NCI-H526 (cell line): ENCODE data around the gene RAB3B.

Experiments
- DNase-seq, 2 experiments: peaks; one replicate each; lab custom pipeline; 2025; lab: John Stamatoyannopoulos, UW

Gene RAB3B

GRCh38 chr1:51956528-51957509 lies 33.7 kb downstream of the RAB3B start:
- peak; percentile 46 to 48 for DNase-seq

DNA sequence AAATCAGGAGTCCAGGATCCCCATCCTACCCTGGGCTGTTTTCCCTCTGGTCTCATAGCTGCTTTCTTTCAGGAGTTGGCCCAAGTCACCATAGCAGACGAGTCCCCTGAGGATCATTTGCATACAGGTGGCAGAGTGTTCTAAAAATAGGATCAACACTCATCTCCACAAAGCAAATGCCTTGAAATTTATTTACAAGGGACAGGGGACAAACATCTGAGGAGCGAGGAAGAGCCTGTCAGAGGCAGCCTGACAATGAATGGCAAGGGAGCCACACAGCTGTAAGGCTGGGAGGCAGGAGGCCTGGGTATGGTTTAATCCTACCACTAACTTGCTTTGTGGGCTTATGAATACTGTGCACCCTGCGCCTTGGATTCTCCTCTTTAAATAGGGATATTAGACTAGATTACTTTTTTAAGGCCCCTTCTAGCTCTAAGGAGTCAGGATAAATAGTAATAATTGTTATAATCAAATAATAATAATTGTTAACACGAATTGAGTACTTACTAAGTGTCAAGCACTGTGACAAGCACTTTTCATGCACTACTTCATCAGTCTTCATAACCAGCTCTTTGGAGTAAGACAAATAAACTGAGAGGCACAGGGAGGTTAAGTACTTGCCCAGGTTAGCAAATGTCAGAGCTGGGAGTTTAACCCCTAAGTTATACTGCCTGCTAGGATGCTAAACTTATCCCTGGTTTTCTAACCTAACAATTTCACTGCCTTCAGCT lies 34.5 kb downstream of the RAB3B start:
- peak; percentile 96 for DNase-seq

DNA sequence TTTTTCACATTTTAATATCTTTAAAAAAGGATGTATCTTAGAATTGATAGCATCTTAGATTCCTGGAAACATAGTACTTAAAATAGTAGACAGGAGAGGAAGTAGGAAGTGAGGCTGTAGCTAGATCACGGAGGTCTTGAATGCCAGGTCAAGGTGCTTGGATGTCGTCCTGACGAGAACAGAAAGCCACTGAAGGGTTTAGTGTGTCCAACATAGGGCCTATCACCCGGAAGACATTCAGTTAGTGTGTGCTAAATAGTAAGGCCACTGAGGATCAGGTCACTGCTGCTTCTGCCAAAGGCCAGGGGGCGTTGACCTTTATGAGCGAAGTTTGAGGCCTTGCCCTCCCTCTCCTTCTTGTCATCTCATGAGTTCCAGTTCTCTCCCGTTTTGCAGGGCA lies 35.7 kb downstream of the RAB3B start:
- no peak for DNase-seq

GRCh38 chr1:51953079-51953478 lies 37.4 kb downstream of the RAB3B start:
- no peak for DNase-seq

DNA sequence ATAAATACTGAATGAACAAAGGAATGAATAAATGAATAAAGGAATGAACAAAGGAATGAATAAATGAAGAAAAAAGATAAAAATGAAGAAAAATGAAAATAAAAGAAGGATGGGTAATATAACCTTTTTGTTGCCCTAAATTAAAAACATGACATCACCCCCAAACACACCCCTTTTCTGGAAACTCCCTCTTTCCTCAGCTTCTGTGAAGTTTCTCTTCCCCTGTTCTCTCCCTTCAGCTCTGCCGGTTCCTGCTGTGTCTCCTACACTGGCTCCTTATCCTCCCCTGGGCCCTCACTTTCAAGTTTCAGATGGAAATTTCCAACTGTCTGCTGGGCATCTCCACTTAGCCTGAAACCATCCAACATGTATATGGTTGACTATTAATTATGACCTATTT lies 37.9 kb downstream of the RAB3B start:
- DNase-seq = no peak

DNA sequence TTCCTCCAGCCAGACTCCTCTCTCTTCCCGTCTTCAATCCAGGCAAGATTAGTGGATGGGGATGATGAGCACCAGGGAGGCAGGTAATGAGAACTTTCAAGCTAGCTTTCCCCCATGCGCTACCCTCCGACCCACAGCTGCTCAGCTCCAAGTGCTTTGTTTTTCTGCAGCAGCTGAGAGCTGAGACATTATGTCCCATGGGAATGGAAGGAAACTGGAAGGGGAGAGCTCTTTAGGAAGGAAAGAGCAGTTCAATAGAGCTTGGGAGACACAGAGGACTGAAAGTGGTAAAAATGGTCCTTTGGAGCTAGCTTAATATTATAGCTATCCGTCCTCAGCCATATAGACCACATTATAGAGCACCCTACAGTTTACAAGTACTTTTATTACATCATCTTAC lies 39.8 kb downstream of the RAB3B start:
- DNase-seq = no peak

DNA sequence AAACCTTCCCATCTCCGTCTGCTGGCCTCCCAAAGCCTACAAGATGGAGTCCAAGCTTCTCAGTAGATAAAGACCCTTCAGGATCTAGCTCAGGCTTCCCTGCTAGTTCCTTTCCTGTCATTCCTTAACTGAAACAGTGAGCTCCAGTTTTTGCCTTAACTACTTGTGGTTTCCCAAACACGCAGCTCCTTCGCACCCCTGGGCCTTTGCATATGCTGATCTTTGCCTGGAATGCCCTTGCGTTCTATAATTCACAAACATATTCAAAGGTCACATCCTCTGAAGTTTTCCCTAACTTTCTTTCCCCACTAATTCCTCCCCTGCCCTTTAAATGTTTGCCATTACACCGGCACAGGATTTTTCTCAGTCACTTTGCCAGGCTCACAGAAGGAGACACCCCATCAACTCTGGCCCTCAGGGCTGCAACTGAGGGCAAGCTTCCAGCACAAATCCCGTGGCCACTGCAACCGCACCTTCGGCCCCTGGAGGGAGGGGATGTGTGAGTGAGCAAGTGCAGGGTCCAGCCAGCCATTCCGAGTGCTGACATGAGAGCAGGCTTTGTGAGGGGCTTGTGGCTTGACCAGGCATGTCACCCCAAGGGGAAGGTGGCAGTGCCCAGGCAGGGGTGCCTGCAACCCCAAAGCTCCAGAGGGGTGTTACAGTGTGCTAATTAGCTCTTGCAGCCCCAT lies 41.3 kb downstream of the RAB3B start:
- DNase-seq = no peak

GRCh38 chr1:51948491-51948915 lies 42.0 kb downstream of the RAB3B start:
- DNase-seq = no peak

- DNase-seq = no peak
Measured at GRCh38 chr1:51946300-51946699, 44.2 kb downstream of the RAB3B start.

DNA sequence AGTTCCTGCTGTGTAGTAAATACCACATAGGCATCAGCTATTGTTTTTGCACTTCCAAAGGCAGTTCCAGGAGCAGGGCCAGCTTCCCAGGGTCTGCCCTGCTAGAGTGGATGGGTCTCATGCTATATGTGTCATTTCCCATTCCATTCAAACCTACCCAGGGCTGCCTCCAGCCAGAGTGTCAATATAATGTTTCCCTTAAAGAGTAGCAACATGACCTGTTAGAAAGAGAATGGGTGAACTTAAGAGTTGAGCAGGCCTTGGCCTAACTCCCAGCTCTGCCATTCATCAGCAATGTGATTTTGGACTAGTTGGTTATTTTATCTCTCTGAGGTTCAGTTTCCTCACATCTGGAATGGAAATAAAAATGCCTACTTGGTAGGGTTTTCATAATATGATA lies 44.9 kb downstream of the RAB3B start:
- no peak for DNase-seq

- DNase-seq = no peak
Measured at GRCh38 chr1:51942281-51942680, 48.2 kb downstream of the RAB3B start.

DNA sequence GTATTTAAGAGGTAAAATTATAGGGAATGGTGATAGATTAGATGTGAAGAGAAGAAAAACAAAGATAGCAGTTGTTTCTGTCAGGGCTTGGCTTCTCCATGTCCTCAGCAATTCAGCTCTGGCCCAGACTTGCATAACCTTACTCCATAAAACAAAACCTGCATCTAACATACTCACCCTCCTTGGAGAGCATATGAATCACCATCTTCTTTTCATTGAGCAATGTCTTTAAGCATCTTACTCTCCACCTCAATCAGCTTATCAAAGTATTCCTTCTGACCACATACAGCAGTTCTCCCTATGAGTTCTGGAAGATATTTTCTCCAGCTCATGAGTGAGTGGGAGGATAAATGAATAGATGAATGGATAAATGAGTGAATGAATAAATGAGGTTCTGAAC lies 49.0 kb downstream of the RAB3B start:
- DNase-seq = no peak

DNA sequence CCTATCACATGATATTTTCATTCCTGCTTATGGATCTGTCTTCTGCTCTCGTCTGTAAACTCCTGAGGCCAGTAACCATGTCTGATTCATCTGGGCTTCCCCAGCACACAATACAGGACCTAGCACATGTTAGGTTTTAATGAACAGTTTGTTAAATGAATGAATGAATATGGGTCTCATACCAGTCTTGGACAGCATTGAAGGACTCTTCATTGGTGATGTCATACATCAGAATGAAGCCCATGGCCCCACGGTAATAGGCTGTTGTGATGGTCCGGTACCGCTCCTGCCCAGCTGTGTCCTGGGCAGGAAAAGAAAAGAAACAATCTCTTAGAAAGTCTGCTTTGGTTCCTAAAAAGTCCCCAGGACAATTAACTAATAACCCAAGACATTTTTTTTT lies 53.4 kb downstream of the RAB3B start:
- DNase-seq = no peak

DNA sequence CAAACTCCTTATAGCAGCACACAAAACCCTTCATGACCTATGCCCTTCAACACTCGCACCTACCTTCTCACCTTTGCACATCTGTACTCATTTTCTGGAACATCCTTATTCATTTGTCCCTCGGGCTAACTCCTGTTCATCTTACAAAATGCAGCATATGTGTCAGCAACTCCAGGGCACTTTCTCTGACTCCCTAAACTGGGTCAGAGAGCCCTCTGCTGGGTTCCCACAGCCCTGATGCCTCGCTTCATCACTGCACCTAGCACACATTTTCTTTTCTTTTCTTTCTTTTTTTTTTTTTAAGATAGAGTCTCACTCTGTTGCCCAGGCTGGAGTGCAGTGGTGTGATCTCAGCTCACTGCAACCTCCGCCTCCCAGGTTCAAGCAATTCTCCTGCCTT lies 54.0 kb downstream of the RAB3B start:
- DNase-seq = no peak

GRCh38 chr1:51933344-51933743 lies 57.2 kb downstream of the RAB3B start:
- no peak for DNase-seq

DNA sequence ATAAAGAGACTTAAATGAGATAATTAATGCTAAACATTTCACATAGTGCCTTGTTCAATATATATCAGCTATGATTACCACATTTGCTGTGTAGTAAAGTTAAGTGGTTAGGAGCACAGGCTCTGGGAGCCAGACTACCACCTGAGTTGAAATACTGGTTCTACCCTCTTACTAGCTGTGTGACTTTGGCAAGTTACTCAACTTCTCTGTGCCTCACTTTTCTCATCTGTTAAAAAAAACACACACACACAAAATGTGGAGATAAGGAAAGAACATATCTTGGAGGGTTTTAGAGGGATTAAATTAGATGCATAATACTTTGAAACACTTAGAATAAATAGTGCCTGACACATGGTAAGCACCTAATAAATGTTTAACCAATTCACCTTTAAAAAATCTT lies 60.2 kb downstream of the RAB3B start:
- no peak for DNase-seq

DNA sequence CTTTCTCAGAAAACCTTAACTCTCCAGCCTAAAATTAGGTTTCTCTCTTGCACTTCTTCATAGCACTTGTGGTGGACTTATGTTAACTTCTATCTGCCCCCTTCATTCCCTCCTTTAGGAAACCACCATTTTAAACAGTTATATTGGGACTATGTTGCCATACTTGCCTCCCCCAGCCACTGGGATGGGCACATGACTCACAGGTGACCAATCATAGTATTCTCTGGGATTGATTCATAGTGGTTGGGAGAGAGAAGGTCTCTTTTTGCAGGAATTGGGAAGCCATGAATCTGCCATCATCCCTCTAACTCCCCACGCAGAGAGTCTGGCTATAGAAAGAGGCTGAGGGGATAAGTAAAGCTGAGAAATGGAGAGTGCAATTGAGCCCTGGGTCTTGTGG lies 61.6 kb downstream of the RAB3B start:
- no peak for DNase-seq

- no peak for DNase-seq
Measured at GRCh38 chr1:51927029-51927428, 63.5 kb downstream of the RAB3B start.

DNA sequence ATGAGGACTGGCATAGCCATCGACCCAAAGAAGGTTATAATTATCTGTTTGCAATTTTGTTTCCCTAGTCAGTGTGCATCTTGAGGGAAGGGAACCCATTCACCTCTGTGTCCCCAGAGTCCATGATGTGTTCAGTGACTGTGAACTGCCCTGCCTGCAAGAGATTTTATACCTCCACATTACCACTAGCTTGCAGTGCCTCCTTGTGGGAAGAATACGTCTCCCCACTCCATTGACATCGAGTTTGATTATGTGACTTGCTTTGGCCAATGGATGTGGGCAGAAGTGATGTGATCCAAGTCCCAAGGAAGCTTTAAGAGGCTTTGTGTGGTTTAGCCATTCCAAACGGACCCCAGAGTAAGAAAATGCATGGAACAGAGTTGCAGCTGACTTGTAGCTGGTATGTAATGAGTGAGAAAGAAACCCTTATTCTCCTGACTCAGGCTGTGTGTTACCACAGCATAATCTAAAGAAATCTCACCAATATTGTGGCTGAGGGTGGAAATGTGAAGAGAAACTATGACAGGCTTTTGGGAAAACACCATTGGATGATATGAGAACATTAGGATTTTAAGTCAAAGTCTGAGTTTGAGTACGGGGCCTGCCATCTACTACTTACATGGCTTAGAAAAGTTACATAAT lies 64.2 kb downstream of the RAB3B start:
- peak in 1 of 2 experiments; percentile 22 for DNase-seq

DNA sequence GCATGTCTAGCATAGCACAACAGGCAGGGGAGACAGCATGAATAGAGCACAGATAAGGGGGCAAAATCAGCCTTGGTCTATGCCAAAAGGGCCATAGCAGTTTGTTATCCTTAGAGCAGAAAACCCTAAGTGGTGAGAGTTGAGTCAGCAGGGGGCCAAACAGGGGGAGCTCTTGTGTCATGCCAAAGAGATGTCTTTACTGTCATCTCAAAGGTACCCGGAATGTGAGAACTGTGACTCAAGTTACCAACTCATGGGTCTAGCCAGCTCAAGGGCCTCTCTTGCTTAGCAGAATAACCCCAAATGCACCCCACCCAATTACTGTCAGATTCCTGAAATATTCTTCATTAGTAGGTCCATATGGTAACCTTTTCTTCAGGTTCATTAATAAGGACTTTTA lies 66.0 kb downstream of the RAB3B start:
- no peak for DNase-seq

- DNase-seq = no peak
Measured at GRCh38 chr1:51922040-51922439, 68.5 kb downstream of the RAB3B start.

DNA sequence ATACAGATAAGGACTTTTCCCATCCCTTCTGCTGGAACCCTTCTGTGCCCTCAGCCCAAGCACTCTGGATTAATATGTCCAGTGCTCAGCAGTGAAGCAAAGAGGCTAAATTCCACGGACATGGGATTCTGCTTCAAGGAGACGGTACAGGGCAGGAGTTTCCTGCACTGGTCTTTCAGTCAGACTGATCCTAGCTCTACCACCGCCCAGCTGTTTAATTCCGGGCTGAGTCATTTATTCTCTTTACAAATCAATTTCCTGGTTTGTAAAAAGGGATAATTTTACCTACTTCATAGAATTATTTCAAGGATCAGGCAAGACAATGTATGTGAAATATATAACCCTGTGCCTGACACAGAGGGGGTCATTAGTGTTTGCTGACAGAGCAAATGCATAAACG lies 70.4 kb downstream of the RAB3B start:
- DNase-seq = no peak
